HG02884 (cell line): Measurements from ENCODE around the gene PRKAA1.

Experiments used
- ATAC-seq: cut with Tn5 transposase; IDR thresholded peaks from one replicate; pipeline ENCODE4 v1.9.1; 2021; ENCODE audit warnings: mild to moderate bottlenecking, moderate library complexity; ENCODE audit not compliant: unreplicated experiment

PRKAA1 gene

DNA sequence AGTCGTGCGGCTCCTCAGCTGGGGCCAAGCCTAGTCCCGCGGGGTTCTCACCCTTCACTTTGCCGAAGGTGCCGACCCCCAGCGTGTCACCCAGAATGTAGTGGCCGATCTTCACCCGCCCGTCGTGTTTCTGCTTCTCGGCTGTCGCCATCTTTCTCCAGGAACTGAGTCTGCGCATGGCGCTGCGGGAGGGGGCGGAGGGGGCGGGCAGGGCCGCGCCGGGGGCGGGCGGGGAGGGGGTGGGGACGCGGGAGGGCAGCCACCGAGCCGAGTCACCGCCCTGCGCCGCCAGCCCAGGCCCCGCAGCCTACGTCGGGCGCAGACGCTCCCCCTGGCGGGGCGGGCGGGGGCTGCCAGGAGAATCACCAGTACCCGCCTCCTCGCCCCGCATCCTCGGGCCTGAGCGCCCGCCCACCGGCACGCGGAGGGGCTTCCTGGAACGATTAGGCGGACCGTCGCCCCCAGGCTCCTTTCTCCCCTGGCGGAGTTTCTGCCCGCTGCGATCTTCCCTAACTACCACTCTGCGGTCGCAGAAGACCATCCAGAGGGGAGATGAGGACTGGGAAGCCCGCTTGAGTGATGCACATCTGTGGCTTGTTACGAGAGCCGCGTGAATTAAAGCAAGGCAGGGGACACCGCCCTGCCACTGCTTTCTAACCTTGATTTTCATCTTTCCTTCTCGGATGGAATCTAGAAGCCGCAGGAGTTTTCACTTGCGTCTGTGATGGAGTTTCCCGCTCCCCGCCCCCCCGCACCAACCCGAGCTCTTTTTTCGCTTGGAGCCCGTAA, at the start of gene PRKAA1:
Gene PRKAA1 (minus strand): TSS at position 363 of the 789 bp plus-strand sequence. CDS start 185 bp downstream, at position 178.
- ATAC-seq, result peak; percentile 93

DNA sequence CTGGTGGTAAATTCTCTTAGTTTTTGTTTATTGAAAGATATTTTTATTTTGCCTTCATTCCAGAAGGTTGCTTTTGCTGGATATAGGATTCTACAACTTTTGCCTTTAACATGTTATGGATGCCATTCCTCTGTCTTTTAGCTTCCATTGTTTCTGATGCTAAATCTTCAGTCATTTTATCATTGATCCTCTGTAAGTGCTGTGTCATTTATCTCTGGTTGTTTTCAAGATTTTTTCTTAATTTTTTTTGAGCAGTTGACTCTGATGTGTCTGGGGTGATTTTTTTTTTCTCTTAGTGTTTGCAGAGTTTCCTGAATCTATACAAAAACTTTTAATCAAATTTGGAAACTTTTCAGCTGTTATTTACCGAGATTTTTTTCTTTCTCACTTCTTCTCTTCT, 49.4 kb upstream of the PRKAA1 start:
- no peak for ATAC-seq

DNA sequence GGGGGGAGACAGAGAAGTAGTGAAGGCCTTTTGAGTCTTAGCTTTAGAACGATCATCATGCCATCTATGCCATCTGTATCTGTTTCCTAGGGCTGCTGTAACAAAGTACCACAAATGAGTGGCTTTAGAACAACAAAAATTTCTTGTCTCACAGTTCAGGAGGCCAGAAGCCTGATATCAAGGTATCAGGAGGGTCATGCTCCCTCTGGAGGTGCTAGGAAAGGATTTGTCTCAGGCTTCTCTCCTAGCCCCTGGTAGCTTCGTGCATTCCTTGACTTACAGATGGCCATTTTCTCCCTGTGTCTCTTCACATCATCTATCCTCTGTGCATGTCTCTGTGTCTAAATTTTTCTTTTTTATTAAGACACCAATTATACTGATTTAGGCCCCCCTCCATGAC, 48.2 kb upstream of the PRKAA1 start:
- ATAC-seq, result no peak

DNA sequence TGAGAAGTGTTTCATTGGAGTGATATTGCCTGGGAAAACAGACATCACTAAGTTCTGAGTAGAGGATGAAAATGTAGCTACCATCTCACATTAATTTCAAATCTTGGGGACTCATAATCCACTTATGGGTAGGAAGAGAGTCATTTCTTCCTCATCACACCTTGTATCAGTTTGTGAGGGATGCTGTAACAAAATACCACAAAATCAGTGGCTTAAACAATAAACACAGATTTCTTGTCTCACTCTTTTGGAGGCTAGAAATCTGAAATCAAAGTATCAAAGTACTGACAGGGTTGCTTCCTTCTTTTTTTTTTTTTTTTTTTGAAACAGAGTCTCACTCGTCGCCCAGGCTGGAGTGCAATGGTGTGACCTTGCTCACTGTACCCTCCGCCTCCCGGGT, 46.4 kb upstream of the PRKAA1 start:
- ATAC-seq, result no peak

DNA sequence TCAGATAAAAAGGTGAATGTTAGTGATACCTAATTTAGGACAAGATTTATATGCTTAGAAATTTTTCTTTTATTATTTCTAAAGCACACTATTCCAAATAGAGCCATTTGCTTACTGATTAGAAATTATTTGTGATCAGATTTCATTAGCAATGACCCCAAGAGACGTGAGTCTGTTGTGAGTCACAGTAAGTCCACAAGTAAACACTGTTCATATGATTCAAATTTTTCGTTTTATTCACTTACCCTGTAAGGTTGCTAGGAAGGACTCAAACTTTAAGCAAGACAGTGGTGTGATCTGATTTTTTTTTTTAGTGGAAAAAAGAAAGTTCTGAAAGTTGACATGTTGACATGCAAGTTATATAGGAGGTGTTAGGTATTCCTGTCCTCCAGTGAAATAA, 44.2 kb upstream of the PRKAA1 start:
- ATAC-seq, result no peak

DNA sequence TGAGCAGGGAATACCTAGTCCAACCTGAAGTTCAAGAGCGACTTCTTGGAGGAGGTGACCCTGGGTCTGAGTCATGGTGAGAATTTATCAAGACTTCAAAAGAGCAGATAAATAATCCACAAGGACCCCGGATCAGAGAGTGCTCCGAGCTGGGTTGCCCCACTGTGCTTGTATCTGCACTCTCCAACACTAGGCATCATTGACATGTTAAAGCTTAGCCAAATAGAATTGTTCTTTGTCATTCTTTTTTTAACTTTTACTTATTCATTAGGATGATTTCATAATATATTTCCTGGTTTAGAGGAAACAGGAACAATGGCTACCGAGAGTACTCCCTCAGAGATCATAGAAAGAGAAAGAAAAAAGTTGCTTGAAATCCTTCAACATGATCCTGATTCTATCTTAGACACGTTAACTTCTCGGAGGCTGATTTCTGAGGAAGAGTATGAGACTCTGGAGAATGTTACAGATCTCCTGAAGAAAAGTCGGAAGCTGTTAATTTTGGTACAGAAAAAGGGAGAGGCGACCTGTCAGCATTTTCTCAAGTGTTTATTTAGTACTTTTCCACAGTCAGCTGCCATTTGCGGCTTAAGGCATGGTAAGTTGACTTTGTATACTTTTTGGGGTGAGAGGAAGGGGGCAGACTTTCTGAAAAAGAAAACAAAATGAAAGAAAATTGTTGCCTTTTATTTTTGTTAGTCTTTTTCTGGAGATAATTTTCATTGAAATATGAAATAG, 43.1 kb upstream of the PRKAA1 start, which contains the start of gene CARD6:
Gene CARD6 (plus strand): TSS at position 300 of the 738 bp plus-strand sequence. CDS start 16 bp downstream, at position 316.
- ATAC-seq, result no peak

DNA sequence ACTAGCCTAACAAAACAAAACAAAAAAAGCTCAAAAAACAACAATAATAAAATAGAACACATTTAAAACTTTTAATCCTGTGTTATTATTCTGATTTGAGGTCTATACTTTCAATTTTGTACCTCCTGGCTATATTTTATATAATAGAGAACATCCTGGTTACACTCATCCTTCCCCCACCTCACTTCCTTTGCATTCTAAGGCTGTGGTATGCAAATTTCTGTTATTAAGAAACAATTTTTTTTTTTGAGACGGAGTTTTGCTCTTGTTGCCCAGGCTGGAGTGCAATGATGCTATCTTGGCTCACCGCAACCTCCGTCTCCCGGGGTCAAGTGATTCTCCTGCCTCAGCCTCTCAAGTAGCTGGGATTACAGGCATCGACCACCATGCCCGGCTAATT, 39.9 kb upstream of the PRKAA1 start:
- ATAC-seq, result no peak

DNA sequence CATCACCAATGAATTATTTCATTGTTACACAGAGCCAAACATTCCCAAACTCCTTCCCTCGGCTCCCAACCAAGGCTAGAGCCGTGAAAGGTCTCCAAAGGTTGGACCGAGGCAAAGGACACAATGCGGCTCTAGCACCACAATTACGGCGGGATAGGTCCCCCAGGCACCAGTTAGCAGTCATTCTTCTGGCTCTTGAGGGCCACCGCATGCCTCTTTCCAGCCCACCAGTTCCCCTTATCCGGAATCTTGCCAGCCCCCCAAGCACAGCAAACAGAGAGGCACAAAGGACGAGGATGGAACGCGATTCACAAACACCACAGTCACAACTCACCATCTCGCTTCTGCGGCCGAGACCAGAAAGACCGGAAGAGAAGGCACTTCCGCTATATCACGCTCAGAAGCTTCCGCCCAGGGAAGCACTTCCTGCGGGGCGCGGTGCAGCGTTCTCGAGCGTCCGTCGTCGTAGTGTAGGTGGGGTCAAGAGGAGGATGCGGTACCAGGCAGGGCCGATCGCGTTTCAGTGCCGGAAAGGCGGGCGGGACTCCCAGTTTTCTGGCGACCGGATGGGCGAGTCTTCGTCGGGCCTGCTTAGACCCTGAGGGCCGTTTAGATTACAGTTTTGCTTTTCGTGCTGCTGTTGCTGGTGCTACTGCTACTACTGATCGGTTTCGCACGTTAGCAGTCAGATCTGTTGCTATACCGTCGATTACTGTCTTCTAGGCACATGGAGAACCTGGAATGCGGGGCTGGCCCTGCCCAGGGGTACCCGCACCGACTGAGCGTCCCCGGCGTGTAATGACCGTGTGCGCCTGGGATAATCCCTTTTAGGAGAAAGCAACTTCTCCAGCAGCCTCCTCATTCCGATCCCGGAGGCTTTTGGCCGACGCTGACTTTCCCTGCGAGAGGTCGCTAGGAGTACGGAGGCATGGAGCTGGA, 36.9 kb upstream of the PRKAA1 start, which contains the start of gene RPL37:
Gene RPL37 (minus strand): TSS at position 374 of the 939 bp plus-strand sequence. CDS start 37 bp downstream, at position 337.
- ATAC-seq, result peak; percentile 95

DNA sequence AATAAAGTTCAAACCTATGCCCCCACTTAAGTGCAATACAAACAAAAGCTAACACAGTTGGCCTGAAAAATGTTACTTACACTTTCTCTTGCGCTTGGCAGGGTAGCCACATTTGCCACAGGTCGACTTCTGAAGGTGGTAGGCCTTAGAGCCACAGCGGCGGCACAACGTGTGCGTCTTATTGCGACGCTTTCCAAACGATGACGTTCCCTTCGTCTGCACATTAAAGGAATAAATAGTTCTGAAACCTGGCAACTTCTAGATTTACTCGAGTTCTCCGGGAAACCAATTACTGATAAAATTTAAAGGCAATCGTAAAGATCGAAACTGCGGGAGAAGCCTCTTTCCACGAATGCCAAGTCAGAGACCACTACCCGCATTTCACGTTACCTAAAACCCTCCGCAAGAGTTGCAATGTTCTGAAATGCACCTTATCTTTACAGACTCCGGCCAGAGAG, 36.2 kb upstream of the PRKAA1 start:
- no peak for ATAC-seq

DNA sequence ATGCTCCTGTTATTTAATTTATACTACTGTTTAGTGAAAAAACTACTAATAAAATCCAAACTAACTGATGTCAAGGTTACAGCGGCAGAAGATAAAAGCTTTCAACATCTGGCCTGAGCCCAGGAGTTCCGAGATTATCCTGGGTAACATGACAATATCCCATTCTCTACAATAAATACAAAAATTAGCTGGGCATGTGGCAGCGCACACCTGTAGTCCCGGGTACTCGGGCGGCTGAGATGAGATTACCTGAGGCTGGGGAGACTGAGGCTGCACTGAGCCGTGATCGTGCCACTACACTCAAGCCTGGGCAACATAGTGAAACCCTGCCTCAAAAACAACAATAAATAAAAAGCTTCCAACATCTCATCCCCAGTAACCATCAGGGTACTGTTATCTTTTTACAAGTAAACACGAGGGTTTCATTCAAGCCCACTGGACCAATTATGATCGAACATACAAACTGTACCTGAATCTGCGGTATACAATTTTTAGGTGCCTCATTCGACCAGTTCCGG, 35.6 kb upstream of the PRKAA1 start:
- no peak for ATAC-seq

DNA sequence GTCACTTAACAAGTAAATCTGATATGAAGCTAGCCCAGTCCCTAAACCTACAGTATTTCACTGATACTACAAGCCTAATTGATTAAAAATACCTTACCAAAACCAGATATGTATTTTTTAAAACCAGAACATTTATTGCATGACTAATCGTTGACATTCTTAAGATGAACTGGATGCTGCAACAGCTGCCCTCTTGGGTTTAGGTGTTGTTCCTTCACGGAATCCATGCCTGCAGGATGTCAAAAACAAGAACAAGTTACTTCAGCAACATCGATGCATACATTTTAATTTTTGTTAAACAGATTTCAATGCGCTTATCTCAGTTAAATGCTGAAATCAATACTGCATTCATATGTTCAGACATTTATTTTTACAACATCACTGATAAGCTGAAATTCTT, 34.2 kb upstream of the PRKAA1 start:
- no peak for ATAC-seq

DNA sequence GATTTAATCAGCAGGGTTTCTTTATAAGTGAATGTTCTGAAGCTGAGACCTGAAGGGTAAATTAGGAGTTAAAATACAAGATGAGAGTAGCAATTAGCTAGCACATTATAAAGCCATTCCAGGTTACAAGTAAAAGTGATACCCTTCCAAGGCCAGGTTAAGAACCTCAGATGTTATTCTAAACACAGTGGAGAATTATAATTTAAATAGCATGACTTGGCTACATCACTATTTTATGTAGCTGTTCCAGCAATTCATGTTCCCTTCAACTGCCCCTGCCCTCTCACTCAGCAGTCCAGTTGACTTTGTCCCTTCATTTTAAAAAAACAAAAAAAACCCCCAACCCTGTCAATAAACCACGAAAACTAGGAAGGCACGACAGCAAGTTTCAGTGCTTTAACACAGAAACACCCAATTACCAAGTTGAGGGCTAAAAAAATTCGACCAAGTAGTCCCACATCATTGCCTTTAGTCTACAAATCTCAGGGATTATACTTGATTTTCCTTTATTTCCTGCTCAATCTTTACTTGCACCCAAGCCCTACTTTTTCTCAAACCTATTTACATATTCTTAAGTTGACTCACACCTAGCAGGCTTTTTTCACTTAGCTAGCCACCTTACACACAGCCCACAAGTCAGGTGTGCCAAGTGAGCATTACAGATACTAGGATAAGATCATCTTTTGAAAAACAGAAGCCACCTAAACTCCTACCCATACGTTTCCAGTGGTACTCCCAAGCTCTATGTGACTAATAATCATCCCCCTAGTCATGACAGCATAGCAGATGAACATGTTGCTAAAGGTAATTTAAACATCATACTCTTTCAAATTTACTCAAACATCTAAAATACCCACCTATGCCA, 33.4 kb upstream of the PRKAA1 start:
- peak; percentile 30 for ATAC-seq

DNA sequence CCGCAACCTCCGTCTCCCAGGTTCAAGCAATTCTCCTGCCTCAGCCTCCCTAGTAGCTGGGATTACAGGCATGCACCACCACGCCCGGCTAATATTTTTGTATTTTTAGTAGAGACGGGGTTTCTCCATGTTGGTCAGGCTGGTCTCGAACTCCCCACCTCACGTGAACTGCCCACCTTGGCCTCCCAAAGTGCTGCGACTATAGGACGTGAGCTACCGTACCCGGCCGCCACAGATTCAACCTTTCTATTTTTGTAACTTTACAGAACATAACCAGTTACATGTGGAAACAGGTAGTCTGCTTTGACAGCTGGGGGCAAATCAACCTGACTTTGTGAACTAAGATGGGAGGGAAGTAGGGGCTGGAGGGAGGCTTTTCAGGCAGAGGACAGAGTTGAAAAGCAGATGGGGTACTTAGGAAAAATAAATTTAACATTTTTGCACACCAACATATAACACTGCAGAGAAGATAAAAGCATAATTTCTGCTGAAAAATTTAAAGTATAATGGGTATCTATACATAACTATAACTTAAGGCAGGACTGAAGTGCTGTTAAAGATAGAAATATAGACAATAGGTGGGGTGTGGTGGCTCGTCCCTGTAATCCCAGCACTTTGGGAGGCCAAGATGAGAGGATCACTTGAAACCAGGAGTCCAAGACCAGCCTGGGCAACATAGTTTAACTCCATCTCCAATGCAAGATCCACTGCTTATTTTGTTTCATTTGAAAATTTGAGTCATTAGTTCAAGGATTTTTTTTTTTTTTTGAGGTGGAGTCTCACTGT, 31.8 kb upstream of the PRKAA1 start:
- ATAC-seq, result no peak

DNA sequence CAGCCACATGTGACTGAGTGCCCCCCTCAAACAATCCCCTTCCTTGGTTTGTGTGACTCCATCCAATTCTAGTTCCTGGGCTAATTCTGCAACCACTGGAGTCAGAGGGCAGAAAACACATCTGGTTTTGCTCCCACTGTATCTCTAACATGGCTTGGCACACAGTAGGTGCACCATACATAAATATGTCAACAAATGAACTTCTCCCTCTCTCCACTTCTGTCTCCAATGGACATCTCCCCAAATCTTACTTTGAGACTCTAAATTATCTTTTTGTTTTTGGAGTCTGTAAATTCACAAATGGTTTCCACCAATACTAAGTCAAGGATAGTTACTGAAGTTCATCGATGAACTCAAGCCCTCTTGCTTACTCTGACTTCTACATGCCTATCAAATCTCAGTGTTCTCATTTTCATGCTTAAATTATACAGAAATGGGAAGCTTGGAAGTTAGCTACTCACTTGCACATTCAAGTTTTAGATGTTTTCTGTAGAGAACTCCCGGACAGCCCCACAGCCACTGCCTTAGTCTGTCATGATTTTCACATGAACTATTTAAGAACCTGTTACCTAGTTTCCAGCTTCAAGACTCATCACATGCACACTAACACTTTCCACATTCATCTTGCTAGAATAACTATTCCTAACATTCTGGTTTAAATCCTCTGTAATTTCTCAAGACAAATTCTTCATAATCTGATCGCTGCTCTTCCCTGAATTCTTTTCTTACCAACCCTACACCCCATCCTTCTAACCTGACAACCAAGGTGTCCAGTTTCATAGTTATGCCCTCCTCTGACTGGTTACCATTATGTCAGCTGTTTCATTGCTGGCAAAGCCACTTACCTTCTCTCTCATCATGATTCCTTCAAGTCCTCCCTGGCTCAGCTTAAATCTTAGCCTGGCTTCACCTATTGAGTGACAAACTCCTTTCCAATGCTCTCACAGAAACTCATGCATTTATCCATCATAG, 30.8 kb upstream of the PRKAA1 start:
- no peak for ATAC-seq

DNA sequence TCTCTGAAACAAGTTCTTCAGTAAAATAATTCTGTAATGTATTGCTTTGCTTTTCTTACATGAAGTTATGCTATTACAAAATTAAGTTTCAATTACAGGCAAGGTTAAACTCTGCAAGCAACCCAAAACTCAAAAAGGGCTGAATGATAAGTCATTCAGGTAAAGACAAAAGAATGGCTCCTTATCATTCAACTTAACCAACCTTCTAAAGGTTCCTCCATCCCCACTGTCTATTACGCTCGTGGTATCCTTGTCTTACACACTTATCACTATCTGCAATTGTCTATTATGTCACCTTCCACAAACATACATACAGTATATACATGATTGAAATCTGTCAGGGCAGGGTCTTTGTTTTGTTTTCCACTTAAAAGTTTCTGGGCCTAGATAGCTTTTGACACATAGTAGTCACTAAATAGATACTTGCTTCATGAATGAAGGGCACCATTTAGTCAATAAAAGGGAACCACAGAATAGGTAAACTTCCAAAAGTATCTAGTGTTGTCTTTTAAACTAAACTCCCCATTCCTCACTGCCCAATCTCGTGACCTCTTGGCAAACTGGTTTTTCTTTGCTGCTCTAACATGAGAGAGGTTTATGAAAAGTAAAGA, 30.0 kb upstream of the PRKAA1 start:
- no peak for ATAC-seq

DNA sequence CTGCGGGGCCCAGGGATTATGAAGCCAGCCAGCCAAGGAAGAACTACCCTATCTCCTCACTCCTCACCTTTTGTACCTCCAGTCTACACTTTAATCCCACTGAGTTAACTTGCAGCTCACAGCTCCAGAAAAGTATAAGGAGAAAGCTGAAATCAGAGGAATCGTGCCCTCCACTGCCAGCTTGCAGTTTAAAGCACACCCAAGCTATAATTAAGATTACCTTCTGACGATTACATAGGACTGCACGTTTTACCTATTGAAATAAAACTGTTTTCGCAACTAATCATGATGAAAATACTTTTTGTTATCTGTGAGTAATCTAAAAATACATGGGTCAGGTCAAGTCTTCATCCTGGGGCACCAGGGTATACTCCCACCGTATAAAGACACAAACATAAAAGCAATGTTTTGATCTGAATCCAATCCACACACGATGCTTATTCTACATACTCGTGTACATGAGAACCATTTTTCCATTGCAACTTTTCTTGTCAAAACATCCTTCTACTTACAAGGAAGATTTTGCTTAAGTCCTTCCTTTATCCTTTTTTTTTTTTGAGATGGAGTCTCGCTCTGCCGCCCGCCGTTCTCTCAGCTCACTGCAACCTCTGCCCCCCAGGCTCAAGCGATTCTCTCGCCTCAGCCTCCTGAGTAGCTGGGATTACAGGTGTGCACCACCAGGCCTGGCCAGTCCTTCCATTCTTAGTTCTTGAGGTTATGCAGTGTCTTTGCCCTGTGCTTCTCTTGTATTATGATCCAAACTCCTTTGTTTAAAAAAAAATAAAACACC, 29.2 kb upstream of the PRKAA1 start:
- no peak for ATAC-seq
